GM23248 (cell line): ENCODE measurements around the gene MAGEA9. TPM values are rescaled to one million over a fixed set of nuclear protein-coding genes. Genes with fewer than 3 reads are reported as not detected.
"Not testable (repeated sequence)": the region's sequence is repeated elsewhere in the genome, so short reads cannot be mapped to it uniquely, and the experiment has no call there.

Experiments used
- DNase-seq: peaks from one replicate; pipeline ENCODE4 v3.0.0-alpha.2; 2015
- H2AFZ ChIP-seq: fragments of 200-600 bp; sonication (generic); 2 replicates; pipeline ENCODE4 v1.6.1; 2016; ENCODE audit warnings: antibody characterized with exemption
- H3F3A ChIP-seq: fragments of 200-600 bp; sonication (generic); 2 replicates; pipeline ENCODE4 v1.6.1; 2016; ENCODE audit warnings: mild to moderate bottlenecking, antibody characterized with exemption, mixed run types; ENCODE audit not compliant: insufficient read depth
- H3K27ac ChIP-seq: fragments of 200-600 bp; sonication (generic); 2 replicates; pipeline ENCODE4 v1.5.1; 2016; ENCODE audit warnings: mild to moderate bottlenecking
- H3K27me3 ChIP-seq: fragments of 200-600 bp; sonication (generic); replicated peaks from 2 replicates; pipeline ENCODE4 v1.6.1; 2016; ENCODE audit warnings: mild to moderate bottlenecking; ENCODE audit not compliant: insufficient read depth
- H3K36me3 ChIP-seq: fragments of 200-600 bp; sonication (generic); 2 replicates; pipeline ENCODE4 v1.6.1; 2016; ENCODE audit warnings: low read depth, mild to moderate bottlenecking
- H3K4me1 ChIP-seq: fragments of 200-600 bp; sonication (generic); 2 replicates; pipeline ENCODE4 v1.6.1; 2016; ENCODE audit warnings: mild to moderate bottlenecking; ENCODE audit not compliant: insufficient read depth
- H3K4me2 ChIP-seq: fragments of 200-600 bp; sonication (generic); one replicate; pipeline ENCODE4 v1.6.1; 2016; ENCODE audit warnings: mild to moderate bottlenecking; ENCODE audit not compliant: unreplicated experiment
- H3K4me3 ChIP-seq: fragments of 200-600 bp; sonication (generic); 2 replicates; pipeline ENCODE4 v1.5.1; 2016; ENCODE audit warnings: mild to moderate bottlenecking
- H3K79me2 ChIP-seq: fragments of 200-600 bp; sonication (generic); 2 replicates; pipeline ENCODE4 v1.6.1; 2016; ENCODE audit warnings: mild to moderate bottlenecking; ENCODE audit not compliant: insufficient read depth
- H3K9ac ChIP-seq: fragments of 200-600 bp; sonication (generic); 2 replicates; pipeline ENCODE4 v1.6.1; 2016; ENCODE audit warnings: mild to moderate bottlenecking
- H3K9me2 ChIP-seq: fragments of 200-600 bp; sonication (generic); 2 replicates; pipeline ENCODE4 v1.6.1; 2016; ENCODE audit warnings: mixed run types, mild to moderate bottlenecking, moderate library complexity; ENCODE audit not compliant: insufficient read depth
- H3K9me3 ChIP-seq: fragments of 200-600 bp; sonication (generic); one replicate; pipeline ENCODE4 v1.6.1; 2017; ENCODE audit warnings: low read depth
- H4K20me1 ChIP-seq: fragments of 200-600 bp; sonication (generic); 2 replicates; pipeline ENCODE4 v1.6.0; 2016; ENCODE audit not compliant: insufficient read depth
- EZH2 ChIP-seq: fragments of 200-600 bp; sonication (generic); IDR thresholded peaks from 2 replicates; pipeline ENCODE4 v1.6.1; 2018; ENCODE audit warnings: antibody characterized with exemption, mild to moderate bottlenecking; ENCODE audit not compliant: insufficient read depth, poor library complexity, severe bottlenecking
- EZH2phosphoT487 ChIP-seq: fragments of 200-600 bp; sonication (generic); IDR thresholded peaks from 2 replicates; pipeline ENCODE4 v1.6.1; 2018; ENCODE audit warnings: antibody characterized with exemption, moderate library complexity, mild to moderate bottlenecking, low read depth; ENCODE audit not compliant: insufficient read depth
- WGBS, 2 experiments: methylation state at CpG; one replicate each; pipeline ENCODE4 v1.1.6; 2015 to 2017; ENCODE audit warnings: low lambda C conversion rate in 2 of 2, low coverage in 1 of 2; ENCODE audit errors: missing lambda C conversion rate in 2 of 2; 5-methylcytosine and 5-hydroxymethylcytosine counted together
- in situ Hi-C: fragments of 300-500 bp; cut with MboI; formaldehyde crosslinking; loops from 2 replicates; pipeline ENCODE4 v1.15.0; 2020
- polyA plus RNA-seq: library from polyadenylated mRNA; unstranded; fragments of >200 nt; fragmentation: Nextera tagmentation; extraction: Ambion mirVana; gene quantifications from 2 replicates; pipeline ENCODE4 v1.2.1, GENCODE V29; 2016
- total RNA-seq: library from RNA; depleted of rRNA; stranded (reverse); fragments of >200 nt; shearing (Covaris generic); gene quantifications from 2 replicates; pipeline ENCODE4 v1.2.3, GENCODE V29; 2014; rRNA removed

The MAGEA9 gene
- total RNA-seq, result not detected in 2 replicates
- polyA plus RNA-seq, result not detected in 2 replicates

GRCh38 chrX:149781727-149782126 is at the start of gene MAGEA9:
Gene MAGEA9, plus strand, starts transcription at chrX:149781930. Its CDS starts 4,281 bp downstream, at chrX:149786211.
- H3K4me2 ChIP-seq, H3K27ac ChIP-seq, in situ Hi-C loops: not testable (repeated sequence)

GRCh38 chrX:149742269-149742668 is 39.5 kb upstream of the MAGEA9 start:
- H3F3A ChIP-seq, H3K9ac ChIP-seq, H3K36me3 ChIP-seq, H3K9me2 ChIP-seq, H3K27me3 ChIP-seq, in situ Hi-C loops, H3K27ac ChIP-seq, H3K9me3 ChIP-seq, H3K4me2 ChIP-seq, H3K4me3 ChIP-seq, H3K79me2 ChIP-seq, H4K20me1 ChIP-seq, H2AFZ ChIP-seq, H3K4me1 ChIP-seq, DNase-seq: not testable (repeated sequence)
- WGBS, 2 experiments, result no CpG with 5 or more reads among the region's 6 CpGs

More at GRCh38 chrX:149781727-149782126, at the start of gene MAGEA9:
- H3F3A ChIP-seq, H4K20me1 ChIP-seq, H3K9me2 ChIP-seq, H3K9me3 ChIP-seq, H2AFZ ChIP-seq, H3K4me3 ChIP-seq, DNase-seq, H3K27me3 ChIP-seq, H3K79me2 ChIP-seq, H3K4me1 ChIP-seq, H3K36me3 ChIP-seq, H3K9ac ChIP-seq: not testable (repeated sequence)
- WGBS, 2 experiments, result no CpG with 5 or more reads among the region's 14 CpGs

GRCh38 chrX:149746390-149747007 is 35.2 kb upstream of the MAGEA9 start:
- H4K20me1 ChIP-seq, H3K9me3 ChIP-seq, H3K4me1 ChIP-seq, H3K4me3 ChIP-seq, H2AFZ ChIP-seq, H3F3A ChIP-seq, H3K79me2 ChIP-seq, H3K9me2 ChIP-seq, H3K9ac ChIP-seq, H3K27me3 ChIP-seq, DNase-seq, H3K36me3 ChIP-seq, H3K4me2 ChIP-seq, H3K27ac ChIP-seq, in situ Hi-C loops: not testable (repeated sequence)
- 20% methylated on average over 2 of the region's 6 CpGs; no CpG with 5 or more reads in 1 of the 2 experiments for WGBS, 2 experiments

- in situ Hi-C loops, result no loop called here
These were observed 24.3 kb upstream of the MAGEA9 start for GRCh38 chrX:149757206-149758067.

More at GRCh38 chrX:149757206-149758067, 24.3 kb upstream of the MAGEA9 start:
- Histone ChIP-seq H3K27ac (no peak overlapping the region), H3K9me2 (no peaks in the 10 kb centered on the region), H4K20me1 (no peaks in the 10 kb centered on the region), H3K4me1 (no peaks in the 10 kb centered on the region), H3K4me3 (no peak overlapping the region), H3K36me3 (no peaks in the 10 kb centered on the region), H3K27me3 (no peaks in the 10 kb centered on the region), H3K4me2 (no peak overlapping the region), H3K9me3 (no peaks in the 10 kb centered on the region), H3K9ac (no peak overlapping the region), H3K79me2 (no peaks in the 10 kb centered on the region), H2AFZ (no peak overlapping the region), H3F3A (no peaks in the 10 kb centered on the region)
- no peak for DNase-seq
- WGBS, 2 experiments, result 40 to 42% methylated on average over 4 to 8 of the region's 8 CpGs
- TF ChIP-seq EZH2 (no peak), EZH2phosphoT487 (no peak)
